NCI-H1694 (cell line): ENCODE data around the gene PIP4K2A.
"Not testable (repeated sequence)": the region's sequence is repeated elsewhere in the genome, so short reads cannot be mapped to it uniquely, and the experiment has no call there.

Source experiments
- DNase-seq: peaks from one replicate; lab custom pipeline; 2025; lab: John Stamatoyannopoulos, UW

Gene PIP4K2A

GRCh38 chr10:22554461-22555182 is 159.8 kb downstream of the PIP4K2A start:
- DNase-seq: no peak

- no peak for DNase-seq
These were observed 160.9 kb downstream of the PIP4K2A start for GRCh38 chr10:22553452-22553995.

- no peak for DNase-seq
These were observed 161.4 kb downstream of the PIP4K2A start for GRCh38 chr10:22552888-22553378.

GRCh38 chr10:22551681-22552365 is 162.6 kb downstream of the PIP4K2A start:
- no peak for DNase-seq

GRCh38 chr10:22550732-22551131 is 163.6 kb downstream of the PIP4K2A start:
- DNase-seq: no peak

- no peak for DNase-seq
These were observed 166.0 kb downstream of the PIP4K2A start for GRCh38 chr10:22548344-22548743.

GRCh38 chr10:22545643-22546042 is 168.7 kb downstream of the PIP4K2A start:
- DNase-seq: no peak

- DNase-seq: no peak
These were observed 169.9 kb downstream of the PIP4K2A start for GRCh38 chr10:22544325-22545068.

- DNase-seq: no peak
These were observed 171.6 kb downstream of the PIP4K2A start for GRCh38 chr10:22542773-22543172.

- DNase-seq: no peak
These were observed 172.5 kb downstream of the PIP4K2A start for GRCh38 chr10:22541900-22542299.

GRCh38 chr10:22539579-22540298 is 174.6 kb downstream of the PIP4K2A start:
- no peak for DNase-seq

GRCh38 chr10:22537810-22538209 is 176.6 kb downstream of the PIP4K2A start:
- DNase-seq: no peak

- DNase-seq: no peak
These were observed 177.8 kb downstream of the PIP4K2A start for GRCh38 chr10:22536620-22537019.

- DNase-seq: no peak
These were observed 179.4 kb downstream of the PIP4K2A start for GRCh38 chr10:22534849-22535604.

- DNase-seq: no peak
These were observed 182.9 kb downstream of the PIP4K2A start for GRCh38 chr10:22531441-22531840.

- no peak for DNase-seq
These were observed 183.4 kb downstream of the PIP4K2A start for GRCh38 chr10:22531008-22531407.

- DNase-seq: no peak
These were observed 186.9 kb downstream of the PIP4K2A start for GRCh38 chr10:22527520-22527919.

GRCh38 chr10:22524333-22524732 is 190.0 kb downstream of the PIP4K2A start:
- not testable (repeated sequence) for DNase-seq

- DNase-seq: not testable (repeated sequence)
These were observed 193.7 kb downstream of the PIP4K2A start for GRCh38 chr10:22520645-22521044.

- DNase-seq: no peak
These were observed 196.1 kb downstream of the PIP4K2A start for GRCh38 chr10:22518167-22518724.

- DNase-seq: no peak
These were observed 199.4 kb downstream of the PIP4K2A start for GRCh38 chr10:22515009-22515408.
